IPS-18c (cell line): Measurements from ENCODE around the gene SLC10A7.

ENCODE experiments used
- H3K4me3 ChIP-seq: 2 replicates; pipeline ENCODE4 v1.7.0; 2013; ENCODE audit warnings: low read depth, mild to moderate bottlenecking, low read length, moderate library complexity; ENCODE audit not compliant: insufficient read depth
- H3K9me3 ChIP-seq: one replicate; pipeline ENCODE4 v1.6.1; 2013; ENCODE audit warnings: mild to moderate bottlenecking, low read length, moderate library complexity; ENCODE audit not compliant: control insufficient read depth, insufficient read depth

Gene SLC10A7

DNA sequence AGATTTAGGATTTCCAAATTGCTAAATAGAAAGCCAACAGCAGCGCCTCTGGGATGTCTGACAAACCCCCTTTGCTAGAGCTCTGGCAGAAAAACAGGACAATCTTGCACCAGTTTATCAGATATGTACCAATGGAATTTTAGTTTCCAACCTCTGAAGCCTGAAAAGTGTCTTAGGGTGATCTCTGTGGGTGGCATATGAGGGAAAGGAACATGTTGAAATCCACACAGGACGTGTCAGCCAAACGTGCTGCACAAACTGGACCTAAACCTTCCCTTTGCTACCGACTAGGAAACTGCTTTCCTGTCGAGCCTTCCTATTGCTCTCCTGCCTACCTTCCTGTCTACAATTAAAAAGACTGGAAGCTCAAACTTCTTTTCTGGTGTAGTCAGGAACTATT, 253.9 kb downstream of the SLC10A7 start:
- no peak overlapping the region for H3K4me3 ChIP-seq

DNA sequence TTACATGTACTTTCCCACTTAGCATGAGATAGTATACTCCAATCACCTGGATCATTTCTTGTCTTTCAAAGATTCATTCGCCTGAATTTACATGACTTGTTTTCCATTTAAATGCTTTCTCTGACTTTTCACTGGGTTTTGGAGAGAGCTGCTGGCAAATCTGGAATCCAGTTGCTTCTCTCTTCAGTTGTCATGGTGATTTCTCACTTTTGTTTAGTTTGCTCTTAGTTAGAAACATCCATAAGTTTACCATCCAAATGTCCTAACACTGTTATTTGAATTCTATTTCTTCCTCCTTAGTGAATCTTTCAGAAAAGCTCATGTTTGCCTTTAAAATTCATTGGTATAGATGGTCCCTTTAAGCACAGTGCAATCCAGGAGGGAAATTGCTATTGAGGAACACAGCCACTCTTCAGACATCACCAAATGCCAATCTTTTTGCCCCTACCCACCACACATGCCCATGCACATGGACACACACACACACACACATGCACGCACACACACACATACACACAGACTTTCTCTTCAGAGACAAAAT, 255.7 kb downstream of the SLC10A7 start:
- Histone ChIP-seq H3K9me3 (no peaks in the 10 kb centered on the region), H3K4me3 (no peak overlapping the region)

More for the DNA sequence above, 253.9 kb downstream of the SLC10A7 start:
- H3K9me3 ChIP-seq: no peaks in the 10 kb centered on the region

DNA sequence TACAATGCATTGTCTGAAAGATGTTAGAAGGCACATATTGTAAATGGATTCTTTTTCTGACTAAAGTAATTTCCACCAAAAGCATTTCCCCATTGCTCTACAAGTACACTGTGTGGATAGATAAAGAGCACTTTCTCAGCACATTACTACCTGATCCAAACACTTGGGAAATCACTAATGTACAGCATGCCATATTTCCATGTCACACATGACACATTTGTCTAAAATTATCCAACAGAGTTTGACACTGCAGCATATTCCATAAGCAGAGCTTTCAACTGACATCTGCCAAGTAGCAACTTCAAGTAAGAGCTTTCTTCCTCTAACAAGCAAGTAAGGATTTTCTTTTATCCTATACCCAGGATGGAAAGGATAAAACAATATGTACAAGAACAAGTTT, 257.9 kb downstream of the SLC10A7 start:
- no peaks in the 10 kb centered on the region for H3K9me3 ChIP-seq
- no peak overlapping the region for H3K4me3 ChIP-seq

- H3K4me3 ChIP-seq: no peak overlapping the region
- no peaks in the 10 kb centered on the region for H3K9me3 ChIP-seq
Measured at GRCh38 chr4:146261041-146261440, 260.7 kb downstream of the SLC10A7 start.

DNA sequence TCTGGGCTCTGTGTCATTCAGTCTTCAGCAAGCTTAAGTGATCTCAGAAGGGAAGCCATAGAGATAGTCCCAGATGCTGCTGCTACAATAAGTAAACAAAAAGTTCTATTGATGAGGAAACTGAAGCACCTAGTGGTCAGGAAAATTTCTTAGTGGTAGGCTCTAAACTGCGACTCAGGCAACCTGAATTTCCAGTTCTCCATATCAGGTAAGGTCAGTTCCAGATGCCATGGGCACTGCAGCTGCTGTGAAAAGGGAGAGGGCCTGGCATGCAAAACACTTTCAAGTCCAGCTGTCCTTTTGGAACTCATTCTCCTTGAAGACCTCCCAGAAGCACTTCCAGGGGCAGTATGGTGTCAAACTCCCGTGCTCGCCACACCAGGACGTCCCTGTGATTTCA, 261.2 kb downstream of the SLC10A7 start:
- no peaks in the 10 kb centered on the region for H3K9me3 ChIP-seq
- H3K4me3 ChIP-seq: no peak overlapping the region

DNA sequence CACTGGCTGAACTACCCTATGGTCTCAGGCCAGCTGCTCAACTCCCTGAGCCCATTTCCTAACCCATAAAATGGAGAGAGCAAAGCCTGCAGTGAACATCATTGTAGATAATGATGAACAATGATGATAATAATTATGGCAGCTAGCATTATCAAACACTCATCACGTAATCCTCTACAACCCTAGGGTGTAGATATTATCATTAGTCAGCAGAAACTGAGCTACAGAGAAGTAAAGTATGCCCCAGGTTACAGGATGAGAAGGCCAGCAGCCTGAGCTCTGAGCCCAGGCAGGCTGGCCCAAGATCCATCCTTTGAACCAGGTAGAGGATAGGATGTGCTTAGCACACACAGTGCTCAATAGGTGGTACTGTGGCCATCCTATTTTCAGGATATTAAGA, 264.2 kb downstream of the SLC10A7 start:
- H3K4me3 ChIP-seq: no peak overlapping the region
- H3K9me3 ChIP-seq: no peaks in the 10 kb centered on the region

DNA sequence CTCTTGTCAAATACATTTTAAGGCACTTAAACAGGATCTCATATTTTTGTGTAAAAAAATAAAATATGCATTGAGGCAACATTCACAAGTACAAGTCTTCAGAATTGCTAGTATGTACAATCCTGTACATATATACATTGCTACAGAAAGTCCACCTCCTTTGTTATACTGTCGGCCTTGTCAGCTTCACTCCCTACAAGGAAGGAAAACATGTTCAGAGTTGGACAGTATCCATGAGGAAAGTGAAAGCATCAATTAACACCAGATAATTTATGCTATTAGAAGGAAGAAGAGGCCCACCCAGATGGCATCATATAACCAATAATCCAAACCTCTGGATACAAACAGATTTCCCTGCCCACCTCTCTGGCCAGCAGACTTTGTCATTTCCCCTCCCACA, 265.4 kb downstream of the SLC10A7 start:
- Histone ChIP-seq H3K9me3 (no peaks in the 10 kb centered on the region), H3K4me3 (no peak overlapping the region)

DNA sequence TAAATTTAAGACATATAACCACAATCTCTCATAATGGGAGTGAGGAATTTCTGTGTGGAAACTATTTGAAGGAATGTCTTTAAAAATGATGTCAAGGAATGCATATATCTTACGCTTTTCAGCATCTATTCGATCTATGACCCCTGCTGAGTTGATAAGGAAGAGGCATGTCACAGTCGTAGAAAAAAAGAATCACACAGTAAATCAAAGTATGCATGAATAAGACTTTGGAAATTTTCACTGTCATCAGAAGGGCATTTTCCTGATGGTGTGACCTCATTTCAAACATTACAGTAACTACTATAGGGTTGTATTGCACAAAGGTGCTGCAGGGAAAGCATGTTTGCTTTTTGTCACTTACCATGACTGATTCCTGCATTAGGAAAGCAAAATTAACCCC, 265.9 kb downstream of the SLC10A7 start:
- Histone ChIP-seq H3K9me3 (no peaks in the 10 kb centered on the region), H3K4me3 (no peak overlapping the region)

DNA sequence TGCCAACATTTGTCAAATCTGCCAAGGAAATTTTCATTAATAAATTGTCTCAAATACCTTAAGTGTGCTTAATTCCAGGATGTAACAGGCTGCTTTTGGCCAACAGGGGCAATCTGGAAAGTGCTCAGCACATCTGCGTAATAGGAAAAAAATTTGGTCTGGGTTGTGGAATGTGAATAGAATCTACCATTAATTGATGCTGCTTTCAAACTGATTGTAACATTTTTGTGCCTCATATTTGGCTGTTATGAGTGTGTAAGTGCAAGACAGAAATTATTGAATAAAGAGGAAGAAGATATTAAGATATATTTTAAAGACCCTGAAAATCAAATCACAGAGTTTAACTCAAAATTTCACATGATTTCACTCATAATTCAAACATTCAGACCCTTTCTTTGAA, 266.3 kb downstream of the SLC10A7 start:
- no peak overlapping the region for H3K4me3 ChIP-seq
- no peaks in the 10 kb centered on the region for H3K9me3 ChIP-seq

DNA sequence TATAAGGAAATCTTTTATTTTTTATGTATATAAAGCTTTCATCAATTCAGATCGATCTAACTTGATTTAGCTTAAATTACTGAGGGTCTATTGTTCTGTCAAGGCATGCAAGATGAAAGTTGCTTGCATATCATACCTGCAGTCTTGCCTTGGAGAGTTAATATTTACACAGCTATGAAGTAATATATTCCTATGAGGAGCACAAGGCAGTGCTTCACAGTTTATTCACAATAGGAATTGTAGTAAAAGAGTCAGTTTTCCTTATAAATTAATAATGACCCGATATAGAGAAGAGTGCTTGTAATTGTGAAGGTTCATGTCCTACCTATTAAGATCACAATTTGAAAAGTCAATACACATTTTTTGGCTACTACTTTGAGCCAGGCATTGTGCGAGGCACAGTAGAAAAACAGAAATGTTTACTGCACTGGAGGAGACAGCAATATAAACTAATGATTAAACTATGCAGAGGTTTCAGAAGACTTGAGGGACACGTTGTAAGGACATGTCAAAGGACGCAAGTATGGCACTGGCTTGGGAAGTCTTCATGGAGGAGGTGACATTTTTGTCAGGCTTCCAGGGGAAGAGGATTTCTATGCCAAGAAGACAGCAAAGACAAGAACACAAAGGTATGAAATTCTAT, 268.6 kb downstream of the SLC10A7 start:
- H3K4me3 ChIP-seq: no peak overlapping the region
- no peaks in the 10 kb centered on the region for H3K9me3 ChIP-seq

GRCh38 chr4:146247356-146247755, 274.4 kb downstream of the SLC10A7 start:
- Histone ChIP-seq H3K9me3 (no peaks in the 10 kb centered on the region), H3K4me3 (no peak overlapping the region)

- Histone ChIP-seq H3K9me3 (no peaks in the 10 kb centered on the region), H3K4me3 (no peak overlapping the region)
Measured at GRCh38 chr4:146246381-146246780, 275.4 kb downstream of the SLC10A7 start.

DNA sequence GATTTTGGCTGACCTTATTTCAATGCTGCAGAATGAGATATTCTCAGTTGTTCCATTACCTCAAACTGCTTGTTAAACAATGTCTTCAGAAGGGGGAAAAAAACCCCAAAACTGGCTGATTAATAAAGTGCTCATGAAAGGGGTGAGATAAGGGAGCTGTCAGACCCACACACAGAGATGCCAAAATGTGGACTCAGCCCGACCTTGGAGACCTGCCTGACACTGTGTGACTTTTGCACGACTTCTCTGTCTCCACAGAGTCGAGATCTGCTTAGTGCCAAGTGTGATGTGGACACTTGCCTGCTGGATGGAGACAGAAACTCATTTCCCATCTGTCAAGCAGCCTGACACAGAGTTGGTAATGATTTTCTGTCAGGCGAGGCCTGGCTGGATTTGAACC, 275.9 kb downstream of the SLC10A7 start:
- no peaks in the 10 kb centered on the region for H3K9me3 ChIP-seq
- no peak overlapping the region for H3K4me3 ChIP-seq

- Histone ChIP-seq H3K4me3 (no peak overlapping the region), H3K9me3 (no peaks in the 10 kb centered on the region)
Measured at GRCh38 chr4:146245246-146245645, 276.5 kb downstream of the SLC10A7 start.

GRCh38 chr4:146244496-146244895, 277.2 kb downstream of the SLC10A7 start:
- no peak overlapping the region for H3K4me3 ChIP-seq
- H3K9me3 ChIP-seq: no peaks in the 10 kb centered on the region

- Histone ChIP-seq H3K4me3 (no peak overlapping the region), H3K9me3 (no peaks in the 10 kb centered on the region)
Measured at GRCh38 chr4:146243883-146244277, 277.9 kb downstream of the SLC10A7 start.

- H3K9me3 ChIP-seq: no peaks in the 10 kb centered on the region
- no peak overlapping the region for H3K4me3 ChIP-seq
Measured at GRCh38 chr4:146243141-146243882, 278.4 kb downstream of the SLC10A7 start.

DNA sequence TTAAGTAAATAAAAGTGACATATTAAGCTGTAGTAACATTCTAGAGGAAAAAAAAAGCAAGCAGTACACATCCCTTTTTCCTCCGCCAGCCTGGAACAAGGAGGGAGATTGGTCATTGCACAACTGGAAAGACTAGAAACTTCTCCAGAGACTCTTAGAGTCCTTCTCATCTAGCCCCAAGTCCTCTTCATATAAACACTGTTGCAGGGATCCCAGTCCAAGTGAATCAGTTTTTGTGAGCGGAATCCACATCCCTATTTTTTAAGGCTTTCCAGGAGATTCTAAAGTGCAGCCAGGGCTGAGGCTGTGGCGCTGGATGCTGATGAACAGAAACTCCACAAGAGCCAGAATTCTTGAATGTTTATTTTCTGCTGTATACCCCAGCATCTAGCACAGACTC, 283.6 kb downstream of the SLC10A7 start:
- Histone ChIP-seq H3K9me3 (no peaks in the 10 kb centered on the region), H3K4me3 (no peak overlapping the region)
